ENCODE results near the gene MTURN. TPM values are rescaled to one million over a fixed set of nuclear protein-coding genes. Genes with fewer than 3 reads are reported as not detected.
"Not testable (repeated sequence)": the region's sequence is repeated elsewhere in the genome, so short reads cannot be mapped to it uniquely, and the experiment has no call there.

The MTURN gene
- total RNA-seq = 1 to 10 TPM; 2.9 to 3.3 (median 3.3) TPM

- DNase-seq (peak; percentile 87), ATAC-seq (peak; percentile 87)
- Mint-ChIP-seq H3K36me3 (ENCODE audit: insufficient read depth) (no peaks in the 10 kb centered on the region), H3K4me3 (peak within 1 kb of the TSS; percentile 86), H3K4me1 (ENCODE audit: low read depth) (peaks cover 7% of the 10 kb centered on the region), H3K9me3 (no peaks in the 10 kb centered on the region), H3K27me3 (ENCODE audit: low read depth) (peaks cover 2% of the 10 kb centered on the region)
Observed at GRCh38 chr7:30134611-30135300, at the start of gene MTURN. TSS of gene MTURN (plus strand) at chr7:30134986. CDS start at chr7:30135137, 151 bp downstream.

GRCh38 chr7:30086529-30086928, 48.3 kb upstream of the MTURN start:
- ATAC-seq (no peak), DNase-seq (no peak)
- Mint-ChIP-seq H3K9me3 (no peaks in the 10 kb centered on the region), H3K4me3 (no peak overlapping the region), H3K36me3 (ENCODE audit: insufficient read depth) (peaks cover 7% of the 10 kb centered on the region), H3K4me1 (ENCODE audit: low read depth) (no peaks in the 10 kb centered on the region), H3K27me3 (ENCODE audit: low read depth) (no peaks in the 10 kb centered on the region)

- H3K36me3 Mint-ChIP-seq (ENCODE audit: insufficient read depth) = peaks cover 7% of the 10 kb centered on the region
- H3K27me3 Mint-ChIP-seq (ENCODE audit: low read depth) = no peaks in the 10 kb centered on the region
- no peak for ATAC-seq
- no peak overlapping the region for H3K4me3 Mint-ChIP-seq
- H3K9me3 Mint-ChIP-seq = no peaks in the 10 kb centered on the region
- DNase-seq = no peak
- H3K4me1 Mint-ChIP-seq (ENCODE audit: low read depth) = no peaks in the 10 kb centered on the region
Observed at GRCh38 chr7:30087371-30087770, 47.4 kb upstream of the MTURN start.

- Mint-ChIP-seq H3K36me3 (ENCODE audit: insufficient read depth) (peaks cover 7% of the 10 kb centered on the region), H3K4me3 (no peak overlapping the region), H3K4me1 (ENCODE audit: low read depth) (no peaks in the 10 kb centered on the region), H3K27me3 (ENCODE audit: low read depth) (no peaks in the 10 kb centered on the region), H3K9me3 (no peaks in the 10 kb centered on the region)
- ATAC-seq (no peak), DNase-seq (no peak)
Observed at GRCh38 chr7:30088362-30088761, 46.4 kb upstream of the MTURN start.

GRCh38 chr7:30090111-30090510, 44.7 kb upstream of the MTURN start:
- peaks cover 9% of the 10 kb centered on the region for H3K36me3 Mint-ChIP-seq (ENCODE audit: insufficient read depth)
- no peak overlapping the region for H3K4me3 Mint-ChIP-seq
- ATAC-seq (no peak), DNase-seq (no peak)
- H3K4me1 Mint-ChIP-seq (ENCODE audit: low read depth) = no peaks in the 10 kb centered on the region
- H3K27me3 Mint-ChIP-seq (ENCODE audit: low read depth) = no peaks in the 10 kb centered on the region
- H3K9me3 Mint-ChIP-seq = no peaks in the 10 kb centered on the region

GRCh38 chr7:30091491-30091912, 43.3 kb upstream of the MTURN start:
- no peaks in the 10 kb centered on the region for H3K4me1 Mint-ChIP-seq (ENCODE audit: low read depth)
- ATAC-seq (no peak), DNase-seq (no peak)
- H3K27me3 Mint-ChIP-seq (ENCODE audit: low read depth) = no peaks in the 10 kb centered on the region
- H3K4me3 Mint-ChIP-seq = no peak overlapping the region
- H3K9me3 Mint-ChIP-seq = no peaks in the 10 kb centered on the region
- peaks cover 7% of the 10 kb centered on the region for H3K36me3 Mint-ChIP-seq (ENCODE audit: insufficient read depth)

GRCh38 chr7:30091987-30092386, 42.8 kb upstream of the MTURN start:
- Mint-ChIP-seq H3K27me3 (ENCODE audit: low read depth) (no peaks in the 10 kb centered on the region), H3K9me3 (no peaks in the 10 kb centered on the region), H3K4me3 (no peak overlapping the region), H3K4me1 (ENCODE audit: low read depth) (no peaks in the 10 kb centered on the region), H3K36me3 (ENCODE audit: insufficient read depth) (peaks cover 8% of the 10 kb centered on the region)
- no peak for DNase-seq
- ATAC-seq = no peak

GRCh38 chr7:30093420-30093952, 41.3 kb upstream of the MTURN start:
- no peaks in the 10 kb centered on the region for H3K27me3 Mint-ChIP-seq (ENCODE audit: low read depth)
- no peaks in the 10 kb centered on the region for H3K4me1 Mint-ChIP-seq (ENCODE audit: low read depth)

GRCh38 chr7:30098599-30098998, 36.2 kb upstream of the MTURN start:
- H3K4me1 Mint-ChIP-seq (ENCODE audit: low read depth); H3K9me3 Mint-ChIP-seq; H3K4me3 Mint-ChIP-seq; H3K36me3 Mint-ChIP-seq (ENCODE audit: insufficient read depth); ATAC-seq; H3K27me3 Mint-ChIP-seq (ENCODE audit: low read depth); DNase-seq: not testable (repeated sequence)

More at GRCh38 chr7:30093420-30093952, 41.3 kb upstream of the MTURN start:
- peaks cover 8% of the 10 kb centered on the region for H3K36me3 Mint-ChIP-seq (ENCODE audit: insufficient read depth)
- no peaks in the 10 kb centered on the region for H3K9me3 Mint-ChIP-seq
- no peak for ATAC-seq
- H3K4me3 Mint-ChIP-seq = no peak overlapping the region
- no peak for DNase-seq

GRCh38 chr7:30102281-30102680, 32.5 kb upstream of the MTURN start:
- Mint-ChIP-seq H3K36me3 (ENCODE audit: insufficient read depth) (no peaks in the 10 kb centered on the region), H3K4me3 (no peak overlapping the region), H3K4me1 (ENCODE audit: low read depth) (no peaks in the 10 kb centered on the region), H3K9me3 (no peaks in the 10 kb centered on the region), H3K27me3 (ENCODE audit: low read depth) (no peaks in the 10 kb centered on the region)
- no peak for DNase-seq
- ATAC-seq = no peak

- Mint-ChIP-seq H3K4me3 (no peak overlapping the region), H3K36me3 (ENCODE audit: insufficient read depth) (no peaks in the 10 kb centered on the region), H3K9me3 (no peaks in the 10 kb centered on the region), H3K27me3 (ENCODE audit: low read depth) (no peaks in the 10 kb centered on the region), H3K4me1 (ENCODE audit: low read depth) (no peaks in the 10 kb centered on the region)
- DNase-seq (no peak), ATAC-seq (no peak)
Observed at GRCh38 chr7:30104157-30104556, 30.6 kb upstream of the MTURN start.

GRCh38 chr7:30112103-30112713, 22.6 kb upstream of the MTURN start:
- ATAC-seq = no peak
- DNase-seq = no peak
- Mint-ChIP-seq H3K9me3 (peaks cover 15% of the 10 kb centered on the region), H3K27me3 (ENCODE audit: low read depth) (no peaks in the 10 kb centered on the region), H3K36me3 (ENCODE audit: insufficient read depth) (peaks cover 9% of the 10 kb centered on the region), H3K4me1 (ENCODE audit: low read depth) (peaks cover 6% of the 10 kb centered on the region), H3K4me3 (no peak overlapping the region)

GRCh38 chr7:30113144-30113543, 21.6 kb upstream of the MTURN start:
- Mint-ChIP-seq H3K4me1 (ENCODE audit: low read depth) (peaks cover 6% of the 10 kb centered on the region), H3K9me3 (peaks cover 15% of the 10 kb centered on the region), H3K4me3 (no peak overlapping the region), H3K27me3 (ENCODE audit: low read depth) (no peaks in the 10 kb centered on the region), H3K36me3 (ENCODE audit: insufficient read depth) (peaks cover 9% of the 10 kb centered on the region)
- no peak for DNase-seq
- no peak for ATAC-seq

- ATAC-seq (no peak), DNase-seq (no peak)
- Mint-ChIP-seq H3K27me3 (ENCODE audit: low read depth) (no peaks in the 10 kb centered on the region), H3K4me3 (no peak overlapping the region), H3K36me3 (ENCODE audit: insufficient read depth) (peaks cover 9% of the 10 kb centered on the region), H3K9me3 (peaks cover 15% of the 10 kb centered on the region), H3K4me1 (ENCODE audit: low read depth) (peaks cover 6% of the 10 kb centered on the region)
Observed at GRCh38 chr7:30114536-30115238, 20.1 kb upstream of the MTURN start.
